Caco-2 (cell line): ENCODE measurements around the gene PRR16. TPM values are rescaled to one million over a fixed set of nuclear protein-coding genes. Genes with fewer than 3 reads are reported as not detected.

Experiments used
- BruUV-seq: library from RNA; stranded (reverse); fragments of 400-500 nt; replicated peaks from 2 replicates; lab custom pipeline; 2021; lab: Mats Ljungman, UMichigan
- CTCF ChIA-PET: fragments of 300-600 bp; sonication (Branson Sonifier 250); formaldehyde crosslinking; loops from one replicate; lab custom pipeline; 2022; ENCODE audit warnings: antibody characterized with exemption; lab: Charles Lee
- POLR2A ChIA-PET: fragments of 300-600 bp; sonication (Branson Sonifier 250); formaldehyde crosslinking; loops from one replicate; lab custom pipeline; 2022; ENCODE audit warnings: antibody characterized with exemption; lab: Charles Lee
- DNase-seq, 2 experiments: peaks; one replicate each; pipeline versions ENCODE4 v3.0.0 to v3.0.0-alpha.2; 2020 to 2022
- H3K27me3 ChIP-seq: replicated peaks from 2 replicates; pipeline ENCODE4 v1.6.0; 2011; ENCODE audit warnings: low read length; ENCODE audit not compliant: control insufficient read depth, insufficient read depth
- H3K36me3 ChIP-seq: 2 replicates; pipeline ENCODE4 v1.5.1; 2011; ENCODE audit warnings: low read length; ENCODE audit not compliant: control insufficient read depth, insufficient read depth
- H3K4me1 ChIP-seq: fragments of 250-450 bp; sonication (Bioruptor Pico); 2 replicates; pipeline ENCODE4 v1.5.1; 2020; ENCODE audit warnings: mild to moderate bottlenecking
- H3K4me3 ChIP-seq: 2 replicates; pipeline ENCODE4 v1.5.1; 2011; ENCODE audit warnings: low read depth, mild to moderate bottlenecking, control low read depth, low read length
- H3K9me3 ChIP-seq: fragments of 250-450 bp; sonication (Bioruptor Pico); 2 replicates; pipeline ENCODE4 v1.5.1; 2020; ENCODE audit warnings: mild to moderate bottlenecking, moderate library complexity
- H3K27ac Mint-ChIP-seq: one replicate; pipeline ENCODE4 v1.8.0; 2022; ENCODE audit warnings: mixed read lengths; ENCODE audit not compliant: unreplicated experiment
- H3K27me3 Mint-ChIP-seq: one replicate; pipeline ENCODE4 v1.8.0; 2022; ENCODE audit warnings: mixed read lengths; ENCODE audit not compliant: insufficient read depth, unreplicated experiment
- H3K36me3 Mint-ChIP-seq: one replicate; pipeline ENCODE4 v1.8.0; 2022; ENCODE audit warnings: mild to moderate bottlenecking, mixed read lengths; ENCODE audit not compliant: insufficient read depth, unreplicated experiment
- H3K4me1 Mint-ChIP-seq: one replicate; pipeline ENCODE4 v1.8.0; 2022; ENCODE audit warnings: low read depth, mixed read lengths; ENCODE audit not compliant: unreplicated experiment
- H3K4me3 Mint-ChIP-seq: one replicate; pipeline ENCODE4 v1.8.0; 2022; ENCODE audit warnings: mild to moderate bottlenecking, moderate library complexity, mixed read lengths; ENCODE audit not compliant: unreplicated experiment
- H3K9me3 Mint-ChIP-seq: one replicate; pipeline ENCODE4 v1.8.0; 2022; ENCODE audit warnings: mixed read lengths; ENCODE audit not compliant: unreplicated experiment
- CTCF ChIP-seq, 2 experiments: fragments of 200-600 bp in 1 of 2; IDR thresholded peaks; 1 replicate in 1 of 2; 2 replicates in 1 of 2; pipeline versions ENCODE4 v1.5.1 to v1.8.0; 2011 to 2022; ENCODE audit warnings: antibody characterized with exemption in 1 of 2, control low read depth in 1 of 2, inconsistent platforms in 1 of 2, low read depth in 1 of 2, low read length in 1 of 2, mild to moderate bottlenecking in 1 of 2, moderate library complexity in 1 of 2; ENCODE audit not compliant: insufficient read depth in 1 of 2, severe bottlenecking in 1 of 2, unreplicated experiment in 1 of 2
- intact Hi-C: fragments of 100-400 bp; cut with micrococcal nuclease; formaldehyde crosslinking; loops from one replicate; pipeline ENCODE4 v1.10.0; 2022; ENCODE audit not compliant: unreplicated experiment
- total RNA-seq: library from RNA; stranded (reverse); gene quantifications from 2 replicates; pipeline ENCODE4 v1.2.3, GENCODE V29; 2022

The PRR16 gene
- total RNA-seq, 1 experiment from 2014 or later: not detected

DNA sequence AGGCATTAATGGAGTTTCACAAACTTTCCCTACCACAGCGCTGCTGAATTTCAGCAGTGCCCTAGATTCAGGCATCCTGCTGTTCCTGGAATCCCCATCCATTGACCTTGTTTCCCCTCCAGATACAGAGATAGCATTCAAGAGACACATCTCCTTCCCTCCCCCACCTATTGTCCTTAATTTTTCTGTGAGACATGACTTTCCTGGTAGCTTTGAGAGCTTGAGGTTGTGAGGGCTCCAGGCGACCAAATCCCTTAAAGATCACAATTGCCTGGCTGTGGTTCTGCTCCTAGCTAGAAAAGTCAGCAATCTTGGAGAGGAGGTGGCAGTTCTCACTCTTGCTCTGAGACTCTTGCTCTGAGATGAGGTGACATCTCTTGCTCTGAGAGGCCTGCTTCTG, 48.0 kb downstream of the PRR16 start:
- H3K9me3 ChIP-seq: no peaks in the 10 kb centered on the region
- no peaks in the 10 kb centered on the region for H3K4me1 ChIP-seq
- H3K27me3 ChIP-seq: no peaks in the 10 kb centered on the region
- no peak for DNase-seq
- no peak overlapping the region for H3K4me3 Mint-ChIP-seq
- BruUV-seq: no TSS peak
- TF ChIP-seq CTCF (IDR thresholded peaks at IDR 0.05; ENCODE audit: insufficient read depth in 1 of 2, low read depth in 1 of 2, low read length in 1 of 2, severe bottlenecking in 1 of 2, unreplicated experiment in 1 of 2): no peak
- H3K27me3 Mint-ChIP-seq: peaks cover 6% of the 10 kb centered on the region
- CTCF ChIA-PET: no interaction called here
- H3K4me3 ChIP-seq: no peak overlapping the region
- H3K36me3 Mint-ChIP-seq: no peaks in the 10 kb centered on the region
- H3K4me1 Mint-ChIP-seq: no peaks in the 10 kb centered on the region
- H3K36me3 ChIP-seq: no peaks in the 10 kb centered on the region
- no peak overlapping the region for H3K27ac Mint-ChIP-seq
- intact Hi-C loops: no loop called here
- no peaks in the 10 kb centered on the region for H3K9me3 Mint-ChIP-seq
- POLR2A ChIA-PET: no interaction called here

DNA sequence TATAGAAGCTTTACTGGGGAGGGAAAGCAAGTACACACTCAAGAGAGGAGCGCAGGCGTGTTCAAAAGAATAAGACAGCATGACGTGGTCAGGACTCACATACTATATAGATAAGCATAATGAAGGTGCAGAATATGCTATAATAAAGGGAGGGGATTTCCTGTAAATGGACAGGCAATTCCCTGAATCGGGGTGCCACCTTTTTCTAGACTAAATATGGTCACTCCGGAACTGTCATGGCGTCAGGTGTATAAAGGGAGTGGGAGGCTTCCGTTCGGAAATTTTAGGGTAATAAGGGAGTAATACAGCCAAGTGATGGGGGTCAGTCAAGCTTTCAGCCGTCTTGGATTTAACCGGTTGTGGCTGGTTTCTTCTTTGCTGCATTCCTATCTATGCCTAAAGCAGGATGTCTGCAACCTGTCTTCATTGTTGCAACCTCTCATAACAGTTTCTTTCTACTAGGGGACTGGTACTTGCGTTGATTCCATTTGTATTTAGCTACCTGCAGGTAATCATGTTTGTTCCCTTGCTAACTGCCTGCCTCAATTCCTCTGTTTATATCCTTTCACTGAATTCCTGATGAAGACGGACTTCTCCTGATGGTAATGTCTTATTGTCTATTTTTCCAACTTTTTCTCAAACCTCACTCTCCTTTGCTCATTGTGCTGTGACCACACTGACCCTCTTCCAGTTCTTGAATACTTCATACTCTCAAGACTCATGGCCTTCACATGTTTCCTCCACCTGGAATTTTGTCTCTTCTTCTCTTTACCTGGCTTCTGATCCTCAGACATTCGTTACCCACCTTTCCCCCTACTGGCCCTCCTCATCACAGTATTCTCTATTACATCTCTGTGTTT, 48.9 kb downstream of the PRR16 start:
- no peak overlapping the region for H3K4me3 Mint-ChIP-seq

GRCh38 chr5:120516805-120517204, 52.7 kb downstream of the PRR16 start:
- Histone ChIP-seq H3K36me3 (no peaks in the 10 kb centered on the region), H3K27me3 (no peaks in the 10 kb centered on the region), H3K4me1 (no peaks in the 10 kb centered on the region), H3K9me3 (no peaks in the 10 kb centered on the region), H3K4me3 (no peak overlapping the region)
- no peaks in the 10 kb centered on the region for H3K4me1 Mint-ChIP-seq
- ChIA-PET CTCF (no interaction called here), POLR2A (no interaction called here)
- H3K36me3 Mint-ChIP-seq: no peaks in the 10 kb centered on the region
- no peak overlapping the region for H3K4me3 Mint-ChIP-seq
- no peak overlapping the region for H3K27ac Mint-ChIP-seq
- no peak for DNase-seq
- H3K9me3 Mint-ChIP-seq: no peaks in the 10 kb centered on the region
- TF ChIP-seq CTCF (IDR thresholded peaks at IDR 0.05; ENCODE audit: insufficient read depth in 1 of 2, low read depth in 1 of 2, low read length in 1 of 2, severe bottlenecking in 1 of 2, unreplicated experiment in 1 of 2): no peak
- intact Hi-C loops: no loop called here
- H3K27me3 Mint-ChIP-seq: peaks cover 6% of the 10 kb centered on the region
- no TSS peak for BruUV-seq

More for the DNA sequence above, 48.9 kb downstream of the PRR16 start:
- intact Hi-C loops: no loop called here
- no peaks in the 10 kb centered on the region for H3K36me3 Mint-ChIP-seq
- no TSS peak for BruUV-seq
- POLR2A ChIA-PET: no interaction called here
- Histone ChIP-seq H3K36me3 (no peaks in the 10 kb centered on the region), H3K4me3 (no peak overlapping the region), H3K4me1 (no peaks in the 10 kb centered on the region), H3K9me3 (no peaks in the 10 kb centered on the region), H3K27me3 (no peaks in the 10 kb centered on the region)
- peaks cover 8% of the 10 kb centered on the region for H3K27me3 Mint-ChIP-seq
- H3K4me1 Mint-ChIP-seq: no peaks in the 10 kb centered on the region
- no peak overlapping the region for H3K27ac Mint-ChIP-seq
- TF ChIP-seq CTCF (IDR thresholded peaks at IDR 0.05; ENCODE audit: insufficient read depth in 1 of 2, low read depth in 1 of 2, low read length in 1 of 2, severe bottlenecking in 1 of 2, unreplicated experiment in 1 of 2): no peak
- CTCF ChIA-PET: no interaction called here
- DNase-seq: no peak
- no peaks in the 10 kb centered on the region for H3K9me3 Mint-ChIP-seq
